Left forelimb (tissue), 1 donor: ENCODE data around the gene FHL1.

Source experiments
- DNase-seq: peaks from one replicate; pipeline ENCODE4 v3.0.0-alpha.2; 2018; ENCODE audit warnings: low spot score

The FHL1 gene

DNA sequence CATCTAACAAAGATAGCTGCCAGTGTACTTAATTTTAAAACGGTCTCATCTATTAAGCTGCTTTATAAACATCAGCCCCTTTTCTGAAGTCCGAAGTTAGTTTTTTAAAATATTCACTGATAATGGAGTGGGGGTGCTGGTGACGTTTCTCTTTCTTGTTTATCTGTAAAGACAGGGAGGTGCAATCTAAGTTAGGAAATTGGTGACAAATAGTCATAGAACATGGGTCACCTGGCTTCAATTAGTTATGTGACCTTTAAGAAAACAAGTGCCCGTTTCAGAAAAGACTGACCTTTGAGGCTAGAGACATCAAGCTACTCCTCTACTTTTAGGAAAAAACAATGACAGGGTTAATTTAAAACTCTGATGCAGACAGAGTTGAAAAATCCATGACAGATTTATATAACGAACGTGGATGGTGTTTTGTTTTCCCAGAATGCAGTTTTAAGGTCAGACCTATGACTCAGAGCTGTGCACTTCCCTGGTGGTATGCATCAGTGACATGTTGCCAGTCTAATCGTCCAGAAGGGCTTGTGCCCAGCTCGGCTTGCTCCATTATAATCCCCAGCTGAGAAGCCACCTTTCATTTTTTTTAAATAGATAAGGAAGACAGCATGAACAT is 38.2 kb downstream of the FHL1 start:
- no peak for DNase-seq

DNA sequence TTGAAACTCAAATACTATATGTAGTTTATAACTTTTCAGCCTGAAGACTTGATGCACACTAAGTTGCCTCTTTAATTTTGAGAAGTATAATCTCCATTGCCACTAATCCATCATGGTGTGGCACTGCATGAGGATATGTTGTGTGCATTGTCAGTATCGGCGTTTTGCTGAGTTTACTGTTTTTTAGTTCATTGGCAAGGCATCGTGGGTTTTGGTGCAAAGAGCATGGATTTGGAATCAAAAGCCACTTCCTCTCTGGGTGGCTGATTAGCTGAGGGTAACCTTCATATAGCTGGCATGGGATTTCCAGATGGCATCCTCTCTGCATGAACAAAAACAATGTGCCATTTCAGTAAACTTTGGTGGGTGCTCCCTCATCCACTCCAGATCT is 38.7 kb downstream of the FHL1 start:
- no peak for DNase-seq

DNA sequence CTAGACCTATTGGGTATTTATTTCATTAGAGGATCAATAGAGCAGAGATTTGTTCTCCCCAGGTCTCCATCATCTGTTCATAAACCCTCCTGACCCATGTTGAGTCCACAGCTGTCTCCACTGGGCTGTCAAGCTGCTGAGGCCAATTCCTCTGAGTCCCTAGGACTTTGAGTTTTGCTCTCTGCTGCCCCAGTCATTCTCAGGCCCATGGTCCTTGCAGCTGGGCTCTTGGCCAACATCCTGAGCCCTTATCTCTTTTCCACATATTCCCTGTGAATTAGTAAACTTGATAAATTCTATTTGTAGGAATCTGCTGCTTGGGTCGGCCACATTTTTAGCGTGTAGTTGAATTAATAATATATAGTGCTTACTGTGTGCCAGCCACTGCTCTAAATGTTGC is 41.9 kb downstream of the FHL1 start:
- DNase-seq, result no peak

- no peak for DNase-seq
These were observed 42.8 kb downstream of the FHL1 start for GRCh38 chrX:136190038-136190713.

DNA sequence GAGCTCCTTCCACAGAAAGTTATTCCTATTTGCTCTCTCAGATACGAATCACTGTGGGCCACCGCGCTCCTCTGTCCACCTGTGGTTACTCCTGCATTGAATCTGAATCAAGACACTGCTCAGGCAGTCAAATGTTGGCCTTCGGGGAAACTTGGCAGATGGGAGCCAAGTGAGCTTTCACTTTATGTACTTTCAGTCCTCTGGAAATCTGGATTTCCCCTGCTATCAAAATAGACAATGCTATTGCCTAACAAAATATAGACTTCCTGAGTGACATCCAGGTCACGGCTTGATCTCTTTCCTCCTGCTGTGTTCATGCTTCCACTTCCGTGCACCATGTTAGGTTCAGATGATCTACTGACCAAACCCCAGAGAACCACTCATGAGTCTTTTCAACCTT is 43.8 kb downstream of the FHL1 start:
- DNase-seq, result no peak

GRCh38 chrX:136192135-136192534 is 44.8 kb downstream of the FHL1 start:
- no peak for DNase-seq

DNA sequence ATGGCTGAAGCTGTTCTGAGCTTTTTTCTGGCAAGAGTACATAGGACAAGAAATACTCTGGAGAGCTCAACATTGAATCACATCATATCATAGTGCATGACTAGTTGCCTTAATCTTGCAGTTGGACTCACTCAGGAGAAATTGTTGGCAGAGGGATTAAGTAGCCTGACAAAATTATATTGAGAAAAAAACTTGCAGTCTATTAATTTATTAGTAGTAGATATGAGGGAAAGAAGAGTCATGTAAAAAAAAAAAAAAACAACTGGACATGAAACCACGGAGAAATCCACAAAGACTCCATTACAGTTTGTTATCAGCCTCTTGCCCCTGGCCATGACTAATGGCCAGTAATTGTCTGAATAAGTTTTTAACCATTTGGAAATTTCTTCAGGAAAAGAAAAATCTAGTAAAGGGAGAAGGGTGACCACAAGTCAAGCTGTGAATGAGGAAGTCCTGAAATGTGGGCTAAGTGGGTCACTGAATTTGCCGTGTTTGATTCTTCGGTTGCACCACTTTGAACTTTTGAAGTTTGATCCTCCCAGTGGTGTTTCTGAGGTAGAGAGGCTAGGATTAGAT is 45.6 kb downstream of the FHL1 start:
- DNase-seq, result no peak

GRCh38 chrX:136193771-136194170 is 46.4 kb downstream of the FHL1 start:
- DNase-seq, result no peak

GRCh38 chrX:136194536-136194935 is 47.2 kb downstream of the FHL1 start:
- no peak for DNase-seq

- no peak for DNase-seq
These were observed 47.9 kb downstream of the FHL1 start for GRCh38 chrX:136195247-136195646.

- DNase-seq, result no peak
These were observed 49.4 kb downstream of the FHL1 start for GRCh38 chrX:136196691-136197155.

GRCh38 chrX:136198010-136198409 is 50.7 kb downstream of the FHL1 start:
- no peak for DNase-seq

- DNase-seq, result no peak
These were observed 51.4 kb downstream of the FHL1 start for GRCh38 chrX:136198678-136199243.

DNA sequence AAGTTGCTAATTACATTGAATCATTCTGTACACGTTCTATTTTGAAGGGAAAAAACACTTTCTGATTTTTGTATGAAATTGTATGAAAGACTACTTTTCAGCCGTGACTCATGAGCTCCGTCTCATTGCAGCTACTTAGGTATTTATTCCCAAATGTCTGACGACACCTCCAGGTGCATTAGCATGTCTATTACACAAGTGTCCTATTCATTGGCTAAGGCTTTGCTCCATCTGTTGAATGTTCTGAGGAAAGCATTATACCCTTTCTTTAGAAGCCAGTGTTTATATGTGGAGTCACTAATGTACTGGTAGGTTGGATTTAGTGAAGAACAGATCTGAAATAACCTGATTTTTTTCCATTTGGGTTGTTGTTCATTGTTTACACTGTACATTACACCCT is 52.0 kb downstream of the FHL1 start:
- no peak for DNase-seq

DNA sequence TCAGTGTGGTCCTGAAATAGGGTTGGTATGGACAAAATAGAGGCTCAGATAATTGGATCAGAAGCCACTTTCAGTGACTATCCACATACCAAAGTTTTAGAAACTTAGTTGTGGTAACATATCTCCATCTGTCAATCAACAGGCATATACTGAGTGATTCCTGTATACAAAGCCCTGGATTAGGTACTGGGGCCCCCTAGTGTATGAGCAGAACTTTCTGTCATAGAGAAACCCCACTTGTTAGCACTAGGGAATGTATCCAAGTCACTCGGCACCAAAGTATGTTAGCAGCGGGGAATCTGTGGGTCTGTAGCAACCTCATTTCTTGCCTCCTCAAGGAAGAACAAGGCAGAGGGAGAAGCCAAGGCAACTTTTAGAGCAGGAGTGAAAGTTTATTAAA is 53.1 kb downstream of the FHL1 start:
- no peak for DNase-seq

DNA sequence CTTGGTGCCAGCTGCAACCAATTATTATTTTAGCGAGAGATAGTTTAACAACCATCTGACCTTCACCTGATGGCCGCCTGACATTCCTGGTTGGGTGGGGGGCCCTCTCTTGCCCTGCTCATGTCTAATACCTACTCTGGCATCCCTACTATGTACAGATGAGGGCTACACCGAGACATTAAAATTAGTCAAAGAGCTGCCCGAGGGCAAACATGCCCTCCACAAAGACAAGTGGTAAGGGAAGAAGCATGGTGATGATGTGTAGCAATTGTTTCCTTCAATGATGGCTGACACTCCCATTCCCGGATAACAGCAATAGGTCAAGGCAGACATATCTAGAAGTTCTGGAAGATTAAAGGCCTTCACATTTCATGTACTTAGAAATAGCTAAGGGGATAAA is 54.3 kb downstream of the FHL1 start:
- no peak for DNase-seq

- DNase-seq, result no peak
These were observed 55.6 kb downstream of the FHL1 start for GRCh38 chrX:136202889-136203288.

DNA sequence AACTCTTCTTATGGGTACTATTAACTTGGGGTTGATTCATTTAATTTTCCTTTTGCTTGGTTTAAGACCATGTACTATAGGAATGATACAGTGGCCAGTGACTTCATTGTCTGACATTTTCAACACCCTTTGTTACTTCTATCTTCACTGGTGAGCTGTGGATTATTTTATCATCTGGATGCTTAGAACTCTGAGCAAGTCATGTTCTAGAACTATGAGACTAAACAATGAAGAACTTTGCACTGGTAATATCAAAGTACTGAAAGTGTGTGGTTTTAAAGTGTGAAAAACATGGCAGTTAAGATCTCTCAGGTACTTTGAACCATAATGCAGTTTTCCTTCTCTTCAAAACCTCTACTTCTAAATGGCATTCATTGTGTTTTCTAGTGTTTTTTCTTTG is 56.1 kb downstream of the FHL1 start:
- DNase-seq, result no peak

GRCh38 chrX:136203951-136204350 is 56.6 kb downstream of the FHL1 start:
- DNase-seq, result no peak

DNA sequence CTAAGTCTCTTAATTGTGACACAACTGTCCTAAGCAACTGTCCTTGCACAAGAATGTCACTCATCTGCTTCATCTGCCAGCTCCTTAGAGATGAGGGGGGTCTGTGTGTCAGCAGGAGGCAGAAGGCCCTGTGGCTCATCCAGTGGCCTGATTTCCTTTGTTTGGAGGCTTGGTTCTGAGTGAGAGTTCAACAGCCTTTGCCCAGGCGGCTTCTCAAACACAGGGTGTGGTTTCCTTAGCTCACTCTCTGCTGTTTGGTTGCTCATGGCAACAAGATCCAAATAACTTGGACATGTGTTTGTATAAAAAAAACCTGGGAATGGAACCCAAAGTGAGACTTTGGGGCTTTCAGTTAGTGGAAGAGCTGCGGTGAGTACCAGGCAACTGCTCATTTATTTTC is 57.2 kb downstream of the FHL1 start:
- DNase-seq, result no peak

DNA sequence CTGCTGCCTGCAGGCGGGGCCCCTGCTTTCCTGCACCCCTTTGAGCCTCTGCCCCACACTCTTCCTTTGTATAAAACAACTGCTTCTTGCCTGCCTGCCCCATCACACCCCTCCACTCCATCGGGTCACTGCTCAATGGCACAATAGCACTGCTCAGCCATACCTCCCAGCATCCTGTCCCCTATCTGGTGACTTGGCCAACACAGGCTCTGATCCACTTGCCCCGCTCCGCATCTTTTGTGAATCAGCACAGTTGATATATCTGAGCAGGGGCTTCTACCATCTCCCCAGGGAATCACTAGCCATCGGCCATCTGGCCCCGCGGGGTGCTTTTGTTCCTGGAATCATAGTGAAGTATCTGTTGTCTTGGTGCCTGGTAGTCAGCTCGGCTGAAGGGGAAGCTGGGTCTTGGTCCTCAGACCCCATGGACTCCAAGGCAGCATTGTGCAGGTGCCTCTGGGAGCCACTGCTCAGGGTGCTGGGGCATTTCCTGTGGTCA is 58.6 kb downstream of the FHL1 start:
- DNase-seq, result no peak

DNA sequence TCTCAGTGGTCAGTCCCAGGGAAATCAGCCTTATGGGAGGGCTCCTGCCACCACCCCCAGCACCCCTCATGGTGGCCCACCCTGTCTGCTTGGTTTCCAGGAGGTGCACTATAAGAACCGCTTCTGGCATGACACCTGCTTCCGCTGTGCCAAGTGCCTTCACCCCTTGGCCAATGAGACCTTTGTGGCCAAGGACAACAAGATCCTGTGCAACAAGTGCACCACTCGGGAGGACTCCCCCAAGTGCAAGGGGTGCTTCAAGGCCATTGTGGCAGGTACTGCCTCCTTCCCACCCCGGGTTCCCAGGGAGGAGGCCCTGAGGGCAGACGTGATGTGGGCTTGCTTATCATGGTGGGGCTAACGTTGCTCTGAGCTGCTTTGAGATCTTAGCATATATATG is 59.6 kb downstream of the FHL1 start:
- no peak for DNase-seq

- DNase-seq, result no peak
These were observed 60.2 kb downstream of the FHL1 start for GRCh38 chrX:136207546-136207945.
